ENCODE measurements around the gene SLC35A2.
"Not testable (repeated sequence)": the region's sequence is repeated elsewhere in the genome, so short reads cannot be mapped to it uniquely, and the experiment has no call there.

SLC35A2 gene

DNA sequence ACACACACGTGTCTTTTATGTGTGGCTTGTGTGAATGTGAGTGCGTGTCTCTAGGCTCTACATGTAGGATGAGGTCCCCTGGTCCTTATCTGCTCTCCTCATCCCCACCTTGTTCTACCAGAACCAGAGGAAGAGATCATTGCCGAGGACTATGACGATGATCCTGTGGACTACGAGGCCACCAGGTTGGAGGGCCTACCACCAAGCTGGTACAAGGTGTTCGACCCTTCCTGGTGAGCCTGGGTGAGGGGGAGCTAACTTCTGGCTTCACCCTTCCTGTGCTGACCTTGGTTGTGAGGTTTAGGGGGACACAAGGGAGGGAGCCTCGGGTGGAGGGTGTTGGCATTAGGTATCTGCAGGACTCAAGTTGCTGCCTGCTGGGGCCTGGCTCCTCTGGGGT lies 10.4 kb downstream of the SLC35A2 start:
- DNase-seq (ENCODE audit: low spot score), result no peak

DNA sequence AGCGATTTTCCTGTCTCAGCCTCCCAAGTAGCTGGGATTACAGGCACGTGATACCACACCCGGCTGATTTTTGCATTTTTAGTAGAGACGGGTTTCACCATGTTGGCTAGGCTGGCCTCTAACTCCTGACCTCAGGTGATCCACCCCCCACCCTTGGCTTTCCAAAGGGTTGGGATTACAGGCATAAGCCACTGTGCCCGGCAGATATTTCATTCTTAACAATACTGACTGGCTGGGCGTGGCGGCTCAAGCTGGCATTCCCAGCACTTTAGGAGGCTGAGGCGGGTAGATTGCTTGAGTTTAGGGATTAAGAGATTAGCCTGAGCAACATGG lies 12.4 kb downstream of the SLC35A2 start:
- no peak for DNase-seq (ENCODE audit: low spot score)

DNA sequence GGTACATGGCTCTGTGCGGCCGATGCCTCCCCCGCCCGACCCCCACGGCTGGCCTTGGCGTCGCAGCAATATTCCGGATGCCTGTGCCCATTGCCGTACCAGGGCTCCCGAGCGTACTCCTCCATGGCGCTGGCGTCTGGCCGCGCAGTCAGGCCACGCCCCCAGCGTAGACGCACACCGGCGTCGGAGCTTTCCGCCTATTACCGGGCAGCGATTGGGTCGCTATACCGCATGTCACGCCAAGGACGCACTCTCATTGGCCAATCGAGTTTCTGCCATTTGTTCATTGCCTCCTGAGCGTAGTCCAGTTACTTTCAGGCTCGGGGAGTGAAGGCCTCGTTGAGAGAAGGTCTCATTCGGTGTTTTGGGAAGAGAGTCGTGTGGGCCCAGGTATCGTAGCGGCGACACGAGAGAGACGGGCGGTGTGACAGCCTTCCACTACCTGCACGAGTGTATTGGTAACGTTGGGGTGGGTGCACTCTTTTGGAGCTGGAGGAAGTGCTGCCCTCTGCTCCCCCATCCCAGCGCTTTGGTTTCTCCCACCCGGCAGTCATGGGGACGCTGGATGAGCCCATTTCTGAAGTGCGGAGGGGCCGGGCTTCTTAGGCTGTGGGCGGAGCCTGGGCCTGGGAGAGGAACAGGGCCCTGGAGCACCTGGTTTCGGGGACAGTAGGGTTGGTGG lies 13.7 kb downstream of the SLC35A2 start, which contains the start of the genes PQBP1 and TIMM17B:
Gene PQBP1, plus strand, starts transcription at position 306 of the 682 bp plus-strand sequence. CDS start 580 bp downstream, outside the sequence.
Gene TIMM17B, minus strand, starts transcription at position 144 of the 682 bp plus-strand sequence. Its CDS starts 19 bp downstream, at position 125.
- DNase-seq (ENCODE audit: low spot score), result peak; percentile 95

DNA sequence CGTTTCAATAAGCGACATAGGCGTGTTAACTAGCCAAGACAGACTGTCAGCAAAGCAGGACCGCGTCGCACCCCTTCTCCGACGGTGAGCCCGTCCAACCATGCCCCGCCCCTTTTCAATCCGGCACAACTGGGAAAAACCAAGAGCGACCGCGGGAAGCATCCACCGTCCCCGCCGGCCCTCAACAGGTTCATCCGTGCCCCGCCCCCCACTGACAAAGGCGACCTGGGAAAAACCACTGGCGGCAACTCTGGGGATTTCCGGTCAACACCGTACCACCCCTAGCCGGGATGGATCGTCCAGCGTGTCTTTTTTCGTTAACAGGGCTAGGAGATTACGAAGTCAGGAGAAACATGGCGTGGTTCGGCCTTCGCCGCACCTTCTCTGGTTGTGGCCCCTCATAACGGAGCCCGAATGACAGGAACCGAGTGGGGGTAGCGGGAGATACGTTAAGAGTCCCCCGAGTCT lies 14.3 kb downstream of the SLC35A2 start:
- peak; percentile 34 for DNase-seq (ENCODE audit: low spot score)

DNA sequence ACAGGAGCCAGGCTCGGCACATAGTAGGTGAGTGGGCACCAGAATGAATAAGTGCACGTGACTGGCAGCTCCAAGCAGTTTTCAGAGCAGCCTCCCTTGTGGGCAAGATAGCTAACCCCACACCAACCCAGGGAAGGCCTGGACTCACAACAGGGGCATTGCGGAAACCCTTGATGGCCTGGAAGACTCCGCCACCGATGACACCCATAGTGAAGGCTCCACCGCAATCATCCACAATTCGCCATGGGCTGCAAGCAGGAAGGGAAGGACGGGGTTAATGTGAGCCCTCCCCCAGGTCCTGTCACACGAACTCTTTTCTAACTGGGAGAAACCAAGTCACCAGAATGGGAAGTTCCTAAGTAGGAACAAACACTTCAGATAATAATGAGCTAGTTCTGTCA lies 14.8 kb downstream of the SLC35A2 start:
- DNase-seq (ENCODE audit: low spot score), result no peak

DNA sequence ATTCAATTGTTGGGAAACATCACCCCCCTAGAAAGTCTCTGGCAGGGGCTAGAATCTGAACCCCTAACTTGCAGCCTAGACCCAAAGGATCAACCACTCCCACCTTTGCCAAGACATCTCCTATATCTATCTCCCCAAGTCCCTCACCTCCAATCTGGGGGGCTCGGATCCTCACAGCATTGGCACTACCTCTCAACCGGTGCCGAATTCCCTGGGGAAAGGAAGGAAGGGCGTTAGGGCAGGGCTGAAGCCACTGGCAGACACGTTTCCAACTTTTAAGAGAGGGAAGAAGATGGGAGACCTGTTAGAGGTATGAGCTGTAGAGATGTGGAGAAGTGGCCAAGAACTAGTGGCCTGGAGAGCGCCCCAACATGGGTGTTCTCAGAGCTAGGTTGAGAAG lies 16.6 kb downstream of the SLC35A2 start:
- DNase-seq (ENCODE audit: low spot score), result no peak

DNA sequence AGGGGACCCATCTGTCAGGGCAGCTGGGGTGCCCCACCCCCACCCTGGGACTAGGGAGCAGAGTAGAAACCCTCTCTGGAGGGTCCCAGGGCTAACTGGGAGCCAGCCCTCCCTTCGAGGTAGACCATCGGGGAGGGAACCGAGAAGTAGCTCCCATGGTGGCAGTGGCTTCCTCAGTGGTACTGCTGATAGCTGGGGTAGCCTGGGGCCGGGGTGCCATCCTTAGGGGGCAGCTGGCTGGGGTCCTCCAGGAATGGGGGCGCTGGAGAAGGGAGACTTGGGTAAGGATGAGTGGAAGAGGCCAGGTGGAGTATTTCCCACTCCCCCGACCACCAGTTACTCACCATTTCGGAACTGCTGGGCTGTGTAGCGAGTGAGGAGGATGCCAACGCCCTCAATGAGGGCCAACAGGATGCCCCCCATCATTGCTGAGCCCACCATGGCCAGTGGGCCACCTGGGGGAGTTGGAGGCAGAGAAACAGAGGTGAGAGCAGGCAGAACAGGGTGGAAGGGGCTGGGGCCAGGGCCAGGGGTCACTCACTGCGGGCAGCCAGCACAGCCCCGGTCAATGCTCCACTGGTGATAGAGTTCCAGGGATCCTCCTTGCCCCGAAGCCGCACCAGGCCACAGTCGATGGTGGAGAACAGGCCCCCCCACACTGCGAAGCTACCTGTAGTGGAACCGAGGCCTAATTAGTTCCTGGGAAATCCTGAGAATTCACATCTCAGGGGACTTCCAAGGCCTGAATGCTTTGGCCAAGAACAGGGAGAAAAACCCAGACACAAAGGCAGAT lies 17.7 kb downstream of the SLC35A2 start:
- DNase-seq (ENCODE audit: low spot score), result no peak

GRCh38 chrX:48892896-48893295 lies 18.6 kb downstream of the SLC35A2 start:
- DNase-seq (ENCODE audit: low spot score), result no peak

- peak; percentile 79 for DNase-seq (ENCODE audit: low spot score)
Observed at GRCh38 chrX:48891402-48892288, 19.8 kb downstream of the SLC35A2 start.

GRCh38 chrX:48890934-48891401 lies 20.5 kb downstream of the SLC35A2 start:
- no peak for DNase-seq (ENCODE audit: low spot score)

DNA sequence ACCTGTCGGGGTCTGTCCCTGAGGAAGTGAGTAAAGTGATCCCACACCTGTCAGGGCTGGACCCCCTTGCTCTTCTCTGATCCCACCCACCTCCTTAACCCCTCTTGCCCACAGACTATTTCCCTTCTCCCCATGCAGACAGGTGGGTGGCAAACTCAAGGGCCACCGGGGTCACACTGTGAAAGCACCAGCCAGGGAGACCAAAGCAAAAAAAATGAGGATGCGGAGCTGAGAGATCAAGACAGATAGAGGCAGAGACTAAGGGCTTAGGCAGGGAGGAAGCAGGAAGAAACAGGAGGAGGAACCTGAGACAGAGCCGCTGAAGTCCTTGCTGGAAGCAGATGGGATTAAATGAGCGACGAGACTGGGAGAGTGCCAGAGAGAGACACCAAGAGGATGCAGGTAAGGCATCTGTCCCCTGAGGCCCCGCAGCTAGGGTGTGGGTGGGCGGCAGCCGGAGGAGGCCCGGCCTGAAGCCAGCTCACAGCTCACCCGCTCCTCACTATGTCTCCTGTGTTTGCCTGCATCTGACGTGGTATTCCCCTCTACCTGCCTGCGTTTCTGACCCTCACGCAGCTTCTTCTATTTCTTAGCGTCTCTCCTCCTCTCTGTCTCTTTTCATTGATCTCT lies 21.0 kb downstream of the SLC35A2 start:
- DNase-seq (ENCODE audit: low spot score), result no peak

DNA sequence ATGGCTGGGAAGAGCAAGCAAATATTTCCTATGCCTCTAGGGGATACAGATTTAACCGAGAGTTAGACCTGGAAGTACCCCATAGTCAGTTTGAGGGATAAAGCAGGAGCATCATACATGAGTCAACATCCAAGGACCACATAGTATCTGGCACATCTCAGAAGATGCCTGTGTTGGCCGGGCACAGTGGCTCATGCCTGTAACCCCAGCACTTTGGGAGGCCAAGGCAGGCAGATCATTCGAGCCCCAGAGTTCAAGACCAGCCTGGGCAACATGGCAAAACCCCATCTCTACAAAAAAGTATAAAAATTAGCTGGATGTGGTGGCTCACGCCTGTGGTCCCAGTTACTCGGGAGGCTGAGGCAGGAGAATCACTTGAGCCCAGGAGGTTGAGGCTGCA lies 24.9 kb downstream of the SLC35A2 start:
- not testable (repeated sequence) for DNase-seq (ENCODE audit: low spot score)

GRCh38 chrX:48883729-48884128 lies 27.7 kb downstream of the SLC35A2 start:
- DNase-seq (ENCODE audit: low spot score), result no peak

DNA sequence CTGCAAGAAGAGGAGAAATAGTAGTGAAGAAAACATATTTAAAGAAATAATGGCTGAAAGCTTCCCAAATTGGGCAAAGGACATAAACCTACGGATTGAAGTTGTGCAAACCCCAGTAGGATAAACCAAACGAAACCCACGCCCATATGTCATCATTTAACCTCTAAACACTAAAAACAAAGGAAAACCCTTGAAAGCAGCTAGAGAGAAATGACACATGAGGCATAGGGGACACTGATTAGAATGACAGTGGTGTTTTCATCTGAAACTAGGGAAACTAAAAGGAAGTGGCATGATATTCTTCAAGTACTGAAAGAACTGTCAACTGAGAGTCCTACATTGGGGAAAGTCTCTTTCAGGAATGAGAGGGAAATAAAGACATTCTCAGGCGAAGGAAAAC lies 34.5 kb downstream of the SLC35A2 start:
- DNase-seq (ENCODE audit: low spot score), result not testable (repeated sequence)

DNA sequence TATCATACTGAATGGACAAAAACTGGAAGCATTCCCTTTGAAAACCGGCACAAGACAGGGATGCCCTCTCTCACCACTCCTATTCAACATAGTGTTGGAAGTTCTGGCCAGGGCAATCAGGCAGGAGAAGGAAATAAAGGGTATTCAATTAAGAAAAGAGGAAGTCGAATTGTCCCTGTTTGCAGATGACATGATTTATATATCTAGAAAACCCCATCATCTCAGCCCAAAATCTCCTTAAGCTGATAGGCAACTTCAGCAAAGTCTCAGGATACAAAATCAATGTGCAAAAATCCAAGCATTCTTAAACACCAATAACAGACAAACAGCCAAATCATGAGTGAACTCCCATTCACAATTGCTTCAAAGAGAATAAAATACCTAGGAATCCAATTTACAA lies 39.4 kb downstream of the SLC35A2 start:
- DNase-seq (ENCODE audit: low spot score), result not testable (repeated sequence)

DNA sequence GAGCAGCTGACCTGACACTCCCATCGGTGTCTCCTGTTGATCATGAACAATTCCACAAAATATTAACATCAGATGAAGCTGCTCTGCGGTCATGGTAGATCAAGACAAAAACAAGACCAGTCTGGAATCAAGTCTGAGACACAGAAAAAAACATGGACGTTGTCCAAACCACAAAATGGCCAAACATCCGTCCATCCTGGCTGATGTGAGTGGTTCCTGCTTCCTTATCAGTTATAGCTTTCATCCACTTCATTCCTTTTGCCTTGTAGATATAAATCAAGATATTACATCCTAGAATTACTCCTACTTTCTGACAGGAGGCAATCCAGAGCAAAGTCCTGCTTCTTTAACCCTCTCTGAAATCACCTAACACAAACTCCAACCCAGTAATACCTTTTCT lies 47.2 kb downstream of the SLC35A2 start:
- DNase-seq (ENCODE audit: low spot score), result peak; percentile 0

DNA sequence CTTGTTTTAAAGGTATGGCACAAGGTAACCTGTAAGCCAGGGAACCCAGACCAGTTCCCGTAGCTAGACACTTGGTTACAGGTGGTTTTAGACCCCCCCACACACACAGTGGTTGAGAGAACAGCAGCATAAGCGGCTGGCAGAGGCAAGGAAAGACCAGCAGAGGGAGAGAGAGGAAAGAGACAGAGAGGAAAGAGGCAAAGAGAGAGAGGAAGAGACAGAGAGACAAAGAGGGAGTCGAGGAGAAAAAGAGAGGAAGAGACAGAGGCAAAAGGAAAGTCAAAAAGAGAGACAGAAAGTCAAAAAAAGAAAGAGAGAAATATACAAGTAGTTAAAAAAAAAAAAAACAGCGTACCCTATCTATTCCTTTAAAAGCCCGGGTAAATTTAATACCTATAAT lies 56.5 kb downstream of the SLC35A2 start:
- no peak for DNase-seq (ENCODE audit: low spot score)

DNA sequence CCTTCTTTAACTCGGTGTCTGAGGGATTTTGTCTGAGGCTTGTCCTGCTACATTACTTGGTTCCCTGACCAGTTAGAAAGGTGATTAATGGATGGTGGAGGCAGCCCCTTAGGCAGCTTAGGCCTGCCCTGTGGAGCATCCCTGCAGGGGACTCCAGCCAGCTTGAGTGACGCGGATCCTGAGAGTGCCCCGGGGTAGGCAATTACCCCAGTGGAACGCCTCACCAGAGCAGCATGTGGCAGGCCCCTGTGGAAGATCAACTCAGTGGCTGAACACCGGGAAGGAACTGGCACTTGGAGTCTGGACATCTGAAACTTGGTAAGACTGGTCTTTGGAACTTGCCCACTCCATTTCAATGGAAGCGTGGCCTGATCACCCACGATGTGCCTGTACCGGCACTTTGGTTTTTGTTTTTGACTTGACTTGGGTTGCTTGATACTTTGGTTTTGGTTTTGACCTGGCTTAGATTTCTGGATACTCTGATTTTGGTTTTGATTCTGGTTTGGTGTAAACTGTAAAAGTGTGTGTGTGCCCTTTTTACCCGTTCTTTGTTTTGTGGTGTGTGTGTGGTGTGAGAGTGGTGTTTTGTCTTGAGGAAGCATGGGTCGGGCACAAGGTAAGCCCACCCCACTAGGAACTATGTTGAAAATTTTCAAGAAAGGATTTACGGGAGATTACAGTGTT lies 57.2 kb downstream of the SLC35A2 start:
- not testable (repeated sequence) for DNase-seq (ENCODE audit: low spot score)

DNA sequence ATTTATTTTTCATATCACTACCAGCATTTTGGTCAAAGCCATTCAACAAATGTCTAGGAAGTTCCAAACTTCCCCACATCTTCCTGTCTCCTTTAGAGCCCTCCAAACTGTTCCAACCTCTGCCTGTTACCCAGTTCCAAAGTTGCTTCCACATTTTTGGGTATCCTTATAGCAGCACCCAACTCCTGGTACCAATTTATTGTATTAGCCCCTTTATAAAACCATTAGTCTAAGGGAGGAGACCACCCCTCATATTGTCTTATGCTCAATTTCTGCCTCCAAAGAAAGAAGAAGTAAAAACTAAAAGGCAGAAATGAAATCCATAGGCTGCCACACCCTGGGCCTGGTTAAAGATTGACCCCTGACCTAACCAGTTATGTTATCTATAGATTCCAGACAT lies 58.0 kb downstream of the SLC35A2 start:
- DNase-seq (ENCODE audit: low spot score), result not testable (repeated sequence)
